Thyroid gland (tissue), 4 donors: ENCODE data around the gene VAMP5.
"Not testable (repeated sequence)": the region's sequence is repeated elsewhere in the genome, so short reads cannot be mapped to it uniquely, and the experiment has no call there.

Experiments
- CTCF ChIP-seq, 6 experiments: fragments of 200-600 bp in 3 of 6; fragments of 450-650 bp in 3 of 6; sonication (generic) in 3 of 6; IDR thresholded peaks; one replicate each; pipeline ENCODE4 v1.5.1; 2016 to 2019; ENCODE audit warnings: antibody characterized with exemption in 6 of 6, mild to moderate bottlenecking in 2 of 6, inconsistent platforms in 1 of 6, moderate library complexity in 1 of 6
- POLR2A ChIP-seq, 2 donors: fragments of 450-650 bp; IDR thresholded peaks; one replicate each; pipeline ENCODE4 v1.6.1; 2017; ENCODE audit warnings: antibody characterized with exemption in 2 of 2, mild to moderate bottlenecking in 2 of 2, moderate library complexity in 1 of 2

GRCh38 chr2:85544254-85544691, 40.0 kb upstream of the VAMP5 start:
- TF ChIP-seq POLR2A, CTCF (IDR thresholded peaks at IDR 0.05): not testable (repeated sequence)
